CD4-positive, alpha-beta T cell treated with Interleukin-15 for 1 hour (primary cell): ENCODE results near the gene PITHD1.
"Not testable (repeated sequence)": the region's sequence is repeated elsewhere in the genome, so short reads cannot be mapped to it uniquely, and the experiment has no call there.

Experiments used
- DNase-seq: peaks from one replicate; pipeline ENCODE4 v3.0.0-alpha.2; 2020

The PITHD1 gene, protein sequence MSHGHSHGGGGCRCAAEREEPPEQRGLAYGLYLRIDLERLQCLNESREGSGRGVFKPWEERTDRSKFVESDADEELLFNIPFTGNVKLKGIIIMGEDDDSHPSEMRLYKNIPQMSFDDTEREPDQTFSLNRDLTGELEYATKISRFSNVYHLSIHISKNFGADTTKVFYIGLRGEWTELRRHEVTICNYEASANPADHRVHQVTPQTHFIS

GRCh38 chr1:23777979-23778814 is at the start of gene PITHD1:
PITHD1 (plus strand) TSS chr1:23778418; CDS start chr1:23778516, 98 bp downstream.
- DNase-seq: peak; percentile 85

- no peak for DNase-seq
These were observed 45.6 kb upstream of the PITHD1 start for GRCh38 chr1:23732363-23733224.

- not testable (repeated sequence) for DNase-seq
These were observed 44.9 kb upstream of the PITHD1 start for GRCh38 chr1:23733281-23733680.

DNA sequence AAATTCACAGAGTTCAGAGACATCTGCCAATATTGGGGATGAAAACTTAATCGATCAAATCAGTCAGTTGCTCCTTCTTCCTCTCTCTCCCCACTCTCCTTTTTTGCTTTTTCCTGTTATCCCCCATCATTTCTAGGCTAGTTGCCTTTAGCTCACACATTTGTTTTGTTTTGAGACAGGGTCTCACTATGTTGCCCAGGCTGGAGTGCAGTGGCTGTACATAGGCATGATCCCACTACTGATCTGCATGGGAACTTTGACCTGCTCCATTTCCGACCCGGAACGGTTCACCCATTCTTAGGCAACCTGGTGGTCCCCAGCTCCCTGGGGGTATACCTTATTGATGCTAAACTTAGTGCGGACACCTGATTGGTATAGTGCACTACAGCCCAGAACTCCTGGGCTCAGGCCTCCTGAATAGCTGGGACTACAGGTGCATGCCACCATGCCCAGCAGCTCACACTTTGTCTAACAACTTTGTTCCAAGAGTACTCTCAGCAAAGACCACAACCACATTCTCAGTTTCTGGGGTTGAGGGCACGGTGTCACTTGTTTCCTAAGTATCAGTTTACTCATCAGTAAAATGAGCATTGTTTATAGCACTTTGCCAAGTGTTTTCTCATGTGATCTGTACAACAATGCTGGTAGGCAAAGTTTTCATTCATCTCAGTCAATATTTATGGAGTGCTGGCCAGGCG is 41.6 kb upstream of the PITHD1 start:
- DNase-seq: no peak

DNA sequence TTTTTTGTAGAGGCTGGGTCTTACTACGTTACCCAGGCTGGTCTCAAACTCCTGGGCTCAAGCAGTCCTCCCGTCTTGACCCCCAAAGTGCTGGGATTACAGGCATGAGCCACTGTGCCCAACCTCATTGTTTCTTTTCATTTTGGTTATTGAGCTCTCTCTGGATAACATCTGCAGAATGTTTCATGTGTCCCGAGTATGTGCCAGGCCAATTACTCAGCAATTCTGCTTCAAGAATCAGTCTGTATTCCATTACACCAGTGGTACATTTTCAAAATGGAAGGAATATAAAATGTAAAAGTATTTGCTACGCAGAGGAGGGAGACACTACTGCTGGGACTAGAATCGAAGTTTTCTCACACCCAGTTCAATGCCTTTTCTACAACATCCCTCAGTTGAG is 36.6 kb upstream of the PITHD1 start:
- DNase-seq: no peak

- peak; percentile 17 for DNase-seq
These were observed 35.4 kb upstream of the PITHD1 start for GRCh38 chr1:23742670-23743286.

DNA sequence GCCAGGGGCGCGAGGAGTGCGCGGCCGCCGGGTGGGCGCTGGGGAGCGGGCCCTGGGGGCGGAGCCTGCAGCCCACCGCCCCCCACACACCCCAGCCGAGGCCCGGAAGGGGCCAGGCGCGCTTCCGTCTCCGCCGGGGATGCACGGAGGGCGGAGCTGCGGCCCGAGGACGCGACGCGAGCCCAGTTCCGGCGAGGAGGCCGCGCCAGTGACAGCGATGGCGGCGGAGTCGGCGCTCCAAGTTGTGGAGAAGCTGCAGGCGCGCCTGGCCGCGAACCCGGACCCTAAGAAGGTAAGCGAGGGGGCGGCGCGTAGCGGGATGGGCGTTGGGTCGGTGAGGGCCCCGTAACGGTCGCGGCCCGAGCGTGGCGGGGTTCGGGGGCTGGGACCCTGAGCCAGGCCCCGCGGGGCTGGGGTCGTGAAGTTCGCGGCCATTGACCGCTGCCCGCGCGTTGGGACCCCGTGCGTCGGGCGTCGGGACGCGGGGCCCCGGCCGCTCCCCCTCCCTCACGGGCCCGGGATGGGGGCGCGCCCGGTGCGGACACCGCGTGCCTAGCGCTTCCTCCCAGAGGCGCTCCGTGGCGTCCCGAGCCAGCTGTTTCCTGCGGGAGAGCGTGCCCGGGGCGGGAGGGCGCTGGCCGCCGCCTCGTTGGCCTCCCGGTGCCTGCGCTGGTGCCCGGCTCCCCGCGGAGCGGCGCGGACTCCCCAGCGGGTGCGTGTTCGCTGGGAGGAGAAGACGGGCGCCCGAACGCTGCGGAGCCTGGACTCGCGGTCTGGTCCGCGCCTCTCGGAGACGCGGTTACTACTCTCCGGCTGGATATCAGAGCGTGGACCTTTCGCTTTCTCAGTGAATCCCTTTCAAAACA is 34.7 kb upstream of the PITHD1 start, which contains the start of gene ELOA:
ELOA (plus strand) TSS at position 185 of the 866 bp plus-strand sequence; CDS start at position 218, 33 bp downstream.
- peak; percentile 73 for DNase-seq

GRCh38 chr1:23745515-23745914 is 32.7 kb upstream of the PITHD1 start:
- DNase-seq: no peak

DNA sequence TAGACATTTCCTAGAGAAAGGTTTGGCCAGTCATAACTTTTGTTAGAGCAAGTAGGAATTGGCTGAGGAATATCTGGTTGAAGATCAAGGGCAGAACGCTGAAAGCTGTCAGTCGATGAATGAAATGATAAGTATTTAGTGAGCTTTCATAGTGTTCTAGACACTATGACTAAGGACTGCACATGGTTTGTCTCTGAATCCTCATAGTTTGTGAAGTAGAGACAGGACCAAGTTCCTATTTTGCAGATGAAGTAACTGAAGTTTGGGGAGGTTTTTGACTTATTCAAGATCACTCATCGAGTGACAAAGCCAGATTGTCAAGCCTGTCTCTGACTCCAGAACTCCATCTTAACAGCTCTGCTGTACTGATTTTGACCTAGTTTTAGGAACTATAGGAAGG is 30.2 kb upstream of the PITHD1 start:
- DNase-seq: no peak

- peak; percentile 24 for DNase-seq
These were observed 27.0 kb upstream of the PITHD1 start for GRCh38 chr1:23751050-23751814.

- DNase-seq: no peak
These were observed 26.4 kb upstream of the PITHD1 start for GRCh38 chr1:23751815-23752200.

DNA sequence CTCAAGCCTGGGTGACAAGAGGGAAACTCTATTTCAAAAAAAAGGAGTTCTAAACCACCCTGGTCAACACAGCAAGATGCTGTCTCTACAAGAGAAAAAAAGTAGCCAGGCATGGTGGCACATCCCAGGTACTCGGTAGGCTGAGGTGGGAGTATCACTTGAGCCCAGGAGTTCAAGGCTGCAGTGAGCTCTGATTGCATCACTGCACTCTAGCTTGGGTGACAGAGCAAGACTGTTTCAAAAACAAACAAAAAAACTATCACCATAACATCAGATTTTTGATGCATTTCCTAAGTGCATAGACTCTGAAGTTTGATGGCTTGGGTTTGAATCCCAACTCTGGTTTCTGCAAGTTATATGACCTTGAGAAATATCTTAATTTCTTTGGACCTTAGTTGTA is 25.3 kb upstream of the PITHD1 start:
- DNase-seq: no peak

DNA sequence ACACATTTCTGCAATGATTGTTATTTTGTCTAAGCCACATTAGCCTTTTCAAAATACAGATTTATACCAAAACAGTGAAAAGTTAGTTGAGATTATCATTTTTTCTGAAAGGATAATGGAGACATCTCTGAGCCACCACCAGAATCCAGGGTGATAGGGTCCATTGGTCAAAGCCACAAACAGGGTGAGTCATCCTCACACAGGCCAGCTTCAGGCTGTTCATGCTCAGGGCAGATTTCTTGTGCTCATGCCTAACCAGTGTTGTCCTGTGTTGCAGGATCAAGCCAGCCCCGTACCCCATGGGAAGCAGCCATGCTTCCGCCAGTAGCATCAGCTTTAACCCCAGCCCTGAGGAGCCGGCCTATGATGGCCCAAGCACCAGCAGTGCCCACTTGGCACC is 21.5 kb upstream of the PITHD1 start:
- no peak for DNase-seq

DNA sequence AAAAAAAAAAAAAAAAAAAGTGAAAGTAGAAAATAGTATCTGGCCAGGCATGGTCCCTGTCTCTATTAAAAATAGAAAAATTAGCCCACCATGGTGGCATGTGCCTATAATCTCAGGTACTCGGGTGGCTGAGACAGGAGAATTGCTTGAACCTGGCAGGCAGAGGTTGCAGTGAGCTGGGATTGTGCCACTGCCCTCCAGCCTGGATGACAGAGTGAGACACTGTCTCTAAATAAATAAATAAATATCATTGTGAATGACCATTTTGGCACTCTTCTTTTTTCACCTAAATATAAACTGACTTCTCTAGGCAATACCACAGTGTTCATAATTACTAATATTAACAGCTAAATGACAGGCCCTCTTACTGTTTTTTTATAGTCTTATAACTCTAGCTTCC is 20.4 kb upstream of the PITHD1 start:
- no peak for DNase-seq

DNA sequence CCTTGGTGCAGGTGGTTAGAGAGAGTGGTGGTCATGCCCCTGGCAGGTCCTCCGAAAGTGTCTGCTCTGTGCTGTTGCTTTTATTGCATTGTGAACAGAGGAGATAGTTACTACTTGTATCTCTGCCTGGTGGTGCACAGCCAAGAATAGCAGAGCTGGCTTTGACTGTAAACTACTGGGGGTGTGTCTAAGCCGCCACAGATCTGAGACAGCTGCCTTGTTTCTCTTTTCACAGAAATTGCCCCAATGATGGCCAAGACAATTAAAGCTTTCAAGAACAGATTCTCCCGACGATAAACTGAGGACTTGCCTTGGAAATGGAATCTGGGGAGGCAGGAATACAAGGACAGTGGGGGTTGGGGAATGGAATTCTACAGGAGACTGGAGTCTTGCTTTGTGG is 18.9 kb upstream of the PITHD1 start:
- no peak for DNase-seq

DNA sequence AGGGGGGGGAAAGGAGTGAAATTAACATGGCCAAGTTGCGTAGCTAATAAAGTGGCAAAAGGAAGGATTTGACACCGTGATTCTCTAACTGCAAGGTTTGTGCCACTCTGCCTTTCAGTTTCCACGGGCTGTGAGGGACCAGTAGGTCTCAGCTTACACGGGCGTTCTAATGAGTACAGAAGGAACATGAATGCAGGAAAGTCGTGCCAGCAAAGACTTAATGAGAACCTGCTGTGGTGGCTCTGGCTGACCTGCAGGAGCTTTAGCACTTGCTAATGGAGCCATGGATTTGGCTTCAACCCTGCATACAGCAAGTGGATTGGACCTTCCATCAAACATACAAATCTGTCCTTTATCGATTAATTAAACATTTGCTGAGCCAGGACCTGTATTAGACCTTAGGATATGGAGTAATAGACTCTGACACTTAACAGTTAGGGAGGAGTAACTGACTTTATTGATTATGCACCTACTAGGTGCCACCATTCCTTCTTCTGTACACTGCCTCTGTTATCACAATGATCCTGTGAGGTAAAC is 15.1 kb upstream of the PITHD1 start:
- DNase-seq: no peak

- DNase-seq: no peak
These were observed 9.5 kb upstream of the PITHD1 start for GRCh38 chr1:23768733-23769132.

GRCh38 chr1:23772049-23772853 is 6.0 kb upstream of the PITHD1 start:
- DNase-seq: peak; percentile 79

DNA sequence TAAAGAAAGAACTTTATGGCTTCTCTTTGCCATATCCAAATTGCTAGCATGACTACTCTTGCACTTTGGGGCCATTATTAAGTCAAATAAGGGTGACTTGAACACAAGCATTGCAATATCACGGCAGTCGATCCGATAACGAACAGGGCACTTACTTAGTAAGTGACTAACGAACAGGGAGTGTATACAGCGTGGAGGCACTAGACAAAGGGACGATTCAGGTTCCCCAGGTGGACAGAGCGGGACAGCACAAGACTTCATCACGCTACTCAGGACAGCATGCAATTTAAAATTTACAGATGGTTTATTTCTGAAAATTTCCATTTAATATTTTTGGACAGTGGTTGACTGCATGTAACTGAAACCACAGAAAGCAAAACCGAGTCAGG is 5.4 kb upstream of the PITHD1 start:
- DNase-seq: no peak
